Thoracic aorta (tissue), 2 donors: ENCODE results near the gene TXNIP. TPM values are rescaled to one million over a fixed set of nuclear protein-coding genes. Genes with fewer than 3 reads are reported as not detected.
A peak's percentile ranks its signal among the peaks of the same experiment; 100 is the strongest.

Source experiments
- ATAC-seq: fragments of 150-250 bp; one replicate; pipeline ENCODE4 v1.8.0; 2017; ENCODE audit warnings: low read depth; ENCODE audit not compliant: insufficient number of reproducible peaks, low FRiP score
- DNase-seq: peaks from one replicate; pipeline ENCODE4 v3.0.0-alpha.2; 2020; ENCODE audit warnings: low spot score
- H3K27ac ChIP-seq, 2 donors: fragments of 200-600 bp; sonication (generic); 1 replicate in 1 of 2; 2 replicates in 1 of 2; pipeline ENCODE4 v1.5.1; 2016; ENCODE audit warnings: mild to moderate bottlenecking in 2 of 2, moderate library complexity in 2 of 2
- H3K27me3 ChIP-seq: fragments of 200-600 bp; sonication (generic); replicated peaks from 2 replicates; pipeline ENCODE4 v1.6.0; 2016; ENCODE audit warnings: mild to moderate bottlenecking; ENCODE audit not compliant: insufficient read depth
- H3K36me3 ChIP-seq: fragments of 200-600 bp; sonication (generic); one replicate; pipeline ENCODE4 v1.5.1; 2016
- H3K4me1 ChIP-seq, 2 donors: fragments of 200-600 bp; sonication (generic); 1 replicate in 1 of 2; 2 replicates in 1 of 2; pipeline versions ENCODE4 v1.5.1 to v1.6.0; 2016; ENCODE audit warnings: low read depth in 2 of 2, mild to moderate bottlenecking in 1 of 2; ENCODE audit not compliant: control insufficient read depth in 1 of 2
- H3K4me3 ChIP-seq: fragments of 200-600 bp; sonication (generic); 2 replicates; pipeline ENCODE4 v1.5.1; 2016; ENCODE audit warnings: mild to moderate bottlenecking
- H3K9me3 ChIP-seq: fragments of 200-600 bp; sonication (generic); 2 replicates; pipeline ENCODE4 v1.5.1; 2016
- total RNA-seq, 2 donors: library from RNA; depleted of rRNA; stranded (reverse); fragments of >200 nt; gene quantifications; one replicate each; pipeline versions ENCODE4 v1.1.0 to v1.2.3, GENCODE V29; 2016
- TF ChIP-seq, protein P1 (sequence below): fragments of 200-600 bp; sonication (generic); IDR thresholded peaks from one replicate; pipeline ENCODE4 v1.5.1; 2019; ENCODE audit warnings: antibody characterized with exemption

Gene TXNIP
- total RNA-seq, 2 donors from 2014 or later: 423 to 622 TPM

DNA sequence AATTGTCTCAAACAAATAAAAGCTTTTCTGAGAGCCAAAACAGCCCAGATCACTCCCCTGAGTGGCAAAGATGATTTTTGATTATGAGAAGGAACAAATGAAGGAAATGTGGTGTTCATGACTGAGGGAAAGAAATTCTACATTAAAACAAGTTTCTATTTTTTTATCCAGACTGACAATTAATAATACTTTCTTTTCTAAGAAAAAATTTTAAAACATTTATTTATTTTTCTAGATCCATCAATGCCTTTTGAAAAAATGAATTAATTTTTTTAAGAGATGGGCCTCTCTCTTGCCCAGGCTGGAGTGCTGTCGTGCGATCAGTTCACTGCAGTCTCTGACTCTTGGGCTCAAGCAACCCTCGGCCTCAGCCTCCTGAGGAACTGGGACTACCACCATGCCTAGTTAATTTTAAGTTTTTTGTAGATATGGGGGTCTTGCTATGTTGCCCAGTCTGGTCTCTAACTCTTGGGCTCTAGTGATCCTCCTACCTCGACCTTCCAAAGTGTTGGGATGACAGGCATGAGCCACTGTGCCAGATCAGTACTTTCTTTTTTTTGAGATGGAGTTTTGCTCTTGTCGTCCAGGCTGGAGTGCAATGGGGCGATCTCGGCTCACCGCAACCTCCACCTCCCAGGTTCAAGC, 11.2 kb upstream of the TXNIP start:
- Histone ChIP-seq H3K36me3 (no peaks in the 10 kb centered on the region), H3K9me3 (no peaks in the 10 kb centered on the region), H3K27ac (peak overlapping the region in 1 of 2 donors; percentile 86), H3K4me3 (no peak overlapping the region), H3K4me1 (peaks cover 11 to 17% of the 10 kb centered on the region in 2 donors), H3K27me3 (no peaks in the 10 kb centered on the region)
- ATAC-seq (no peak), DNase-seq (no peak)
- TF ChIP-seq, protein P1, sequence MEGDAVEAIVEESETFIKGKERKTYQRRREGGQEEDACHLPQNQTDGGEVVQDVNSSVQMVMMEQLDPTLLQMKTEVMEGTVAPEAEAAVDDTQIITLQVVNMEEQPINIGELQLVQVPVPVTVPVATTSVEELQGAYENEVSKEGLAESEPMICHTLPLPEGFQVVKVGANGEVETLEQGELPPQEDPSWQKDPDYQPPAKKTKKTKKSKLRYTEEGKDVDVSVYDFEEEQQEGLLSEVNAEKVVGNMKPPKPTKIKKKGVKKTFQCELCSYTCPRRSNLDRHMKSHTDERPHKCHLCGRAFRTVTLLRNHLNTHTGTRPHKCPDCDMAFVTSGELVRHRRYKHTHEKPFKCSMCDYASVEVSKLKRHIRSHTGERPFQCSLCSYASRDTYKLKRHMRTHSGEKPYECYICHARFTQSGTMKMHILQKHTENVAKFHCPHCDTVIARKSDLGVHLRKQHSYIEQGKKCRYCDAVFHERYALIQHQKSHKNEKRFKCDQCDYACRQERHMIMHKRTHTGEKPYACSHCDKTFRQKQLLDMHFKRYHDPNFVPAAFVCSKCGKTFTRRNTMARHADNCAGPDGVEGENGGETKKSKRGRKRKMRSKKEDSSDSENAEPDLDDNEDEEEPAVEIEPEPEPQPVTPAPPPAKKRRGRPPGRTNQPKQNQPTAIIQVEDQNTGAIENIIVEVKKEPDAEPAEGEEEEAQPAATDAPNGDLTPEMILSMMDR: no peak

DNA sequence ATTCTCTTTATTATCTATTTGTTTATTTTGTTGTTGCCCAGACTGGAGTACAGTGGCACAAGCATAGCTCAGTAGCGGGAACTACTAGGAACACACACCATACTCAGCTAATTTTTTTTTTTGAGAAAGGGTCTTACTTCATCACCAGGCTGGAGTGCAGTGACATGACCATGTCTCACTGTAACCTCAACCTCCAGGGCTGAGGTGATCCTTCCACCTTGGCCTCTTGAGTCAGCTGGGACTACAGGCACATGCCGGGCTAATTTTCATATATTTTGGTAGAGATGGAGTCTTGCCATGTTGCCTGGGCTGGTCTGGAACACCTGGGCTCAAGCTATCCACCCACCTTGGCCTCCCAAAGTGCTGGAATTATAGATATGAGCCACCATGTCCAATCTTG, 5.3 kb upstream of the TXNIP start:
- TF ChIP-seq, protein P1: no peak
- H3K36me3 ChIP-seq: no peaks in the 10 kb centered on the region
- H3K27me3 ChIP-seq: no peaks in the 10 kb centered on the region
- no peaks in the 10 kb centered on the region for H3K9me3 ChIP-seq
- H3K27ac ChIP-seq: no peak overlapping the region
- H3K4me3 ChIP-seq: no peak overlapping the region
- no peak for ATAC-seq
- DNase-seq: no peak
- H3K4me1 ChIP-seq: peaks cover 40 to 46% of the 10 kb centered on the region in 2 donors

DNA sequence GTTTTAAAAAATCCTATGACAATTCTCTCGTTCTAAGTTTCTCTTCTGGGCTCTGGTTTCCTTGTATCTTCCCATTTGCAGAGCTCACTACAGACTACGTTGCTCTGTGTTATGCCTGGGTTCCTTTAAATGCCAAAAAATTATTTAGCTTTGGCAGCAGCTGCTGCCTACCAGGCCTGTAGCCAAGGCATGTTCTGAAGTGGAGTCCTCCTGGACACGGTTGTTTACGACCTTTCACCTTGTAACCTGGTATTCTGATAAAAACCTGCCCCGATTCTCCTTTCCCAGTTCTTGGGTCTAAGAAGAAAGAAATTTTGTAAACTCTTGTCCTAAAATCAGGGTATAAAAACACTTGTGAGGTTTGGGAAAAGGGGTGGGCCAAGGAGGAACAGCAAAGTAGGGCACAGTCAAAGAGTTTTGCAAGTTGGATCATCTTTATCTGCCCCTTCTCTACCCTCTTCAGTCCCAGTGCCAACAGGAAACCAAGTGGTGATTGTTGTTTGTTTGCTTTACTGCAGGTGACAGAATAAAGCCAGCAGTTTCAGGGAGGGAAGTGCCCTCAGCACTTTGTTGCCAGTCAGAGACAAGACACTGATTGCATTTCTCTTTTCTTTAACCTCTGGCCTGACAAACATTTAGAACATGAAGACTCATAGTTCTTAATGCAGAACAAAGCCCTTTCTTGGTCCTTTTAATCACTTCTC, 3.1 kb upstream of the TXNIP start:
- Histone ChIP-seq H3K9me3 (no peaks in the 10 kb centered on the region), H3K4me3 (peak overlapping the region; percentile 94), H3K27ac (peak overlapping the region; percentile 70 to 84), H3K36me3 (peaks cover 4% of the 10 kb centered on the region), H3K27me3 (no peaks in the 10 kb centered on the region), H3K4me1 (peaks cover 28 to 38% of the 10 kb centered on the region in 2 donors)
- ATAC-seq (no peak), DNase-seq (no peak)
- TF ChIP-seq, protein P1: no peak

DNA sequence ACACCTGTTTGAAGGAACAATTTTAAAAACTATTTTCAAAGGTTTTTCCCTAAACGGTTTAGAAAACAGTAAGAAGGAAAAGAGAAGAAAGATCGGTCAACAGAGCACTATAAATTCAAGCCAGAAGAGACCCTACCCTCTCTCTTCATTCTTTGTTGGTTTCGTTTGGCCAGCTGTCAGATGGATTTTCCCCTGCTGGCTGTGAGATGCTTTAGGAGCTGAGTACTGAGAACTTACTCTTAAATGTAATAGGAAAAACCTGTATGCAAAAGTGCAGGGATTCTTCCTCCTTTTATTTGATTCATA, 1.3 kb upstream of the TXNIP start:
- Histone ChIP-seq H3K4me3 (peak overlapping the region; percentile 94), H3K27ac (peak overlapping the region; percentile 84 to 89), H3K27me3 (no peaks in the 10 kb centered on the region), H3K4me1 (peaks cover 39 to 56% of the 10 kb centered on the region in 2 donors), H3K36me3 (peaks cover 19% of the 10 kb centered on the region), H3K9me3 (no peaks in the 10 kb centered on the region)
- ATAC-seq (no peak), DNase-seq (no peak)
- TF ChIP-seq, protein P1: peak; percentile 10

DNA sequence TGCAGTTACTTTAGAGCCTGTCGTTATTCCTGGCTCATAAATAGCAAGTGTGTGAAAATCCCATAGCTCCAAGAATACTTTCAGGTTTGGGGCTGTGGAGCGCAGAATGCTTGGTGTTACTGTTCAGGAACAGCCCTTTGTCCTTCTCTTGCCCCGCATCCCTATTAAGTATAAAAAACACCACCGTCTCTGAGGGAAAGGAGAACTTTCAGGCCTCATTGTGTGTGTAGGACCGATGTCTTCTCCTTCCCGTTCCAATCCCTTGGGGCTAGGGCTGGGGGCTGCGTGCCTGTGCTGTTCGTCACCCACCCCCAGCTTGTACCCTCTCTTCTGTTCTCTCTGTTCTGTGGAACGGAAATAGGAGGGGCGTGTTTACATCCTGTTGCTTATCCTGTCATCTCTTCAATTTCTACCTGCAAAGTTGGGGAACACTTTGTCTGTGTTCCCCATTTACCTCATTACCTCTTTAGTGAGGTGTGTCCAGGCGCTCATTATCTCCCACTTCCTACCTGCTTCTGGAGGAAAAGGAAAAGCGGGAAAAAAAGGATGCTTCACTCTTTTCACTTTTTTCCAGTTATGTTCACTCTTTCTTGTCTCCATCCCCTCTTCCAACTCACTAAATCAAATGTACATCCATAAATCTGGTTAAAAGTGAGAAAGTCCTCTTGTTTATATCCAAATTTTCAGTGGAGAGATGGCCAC, 788 bp upstream of the TXNIP start:
- peak; percentile 40 for ATAC-seq
- H3K4me3 ChIP-seq: peak overlapping the region; percentile 94
- TF ChIP-seq, protein P1: no peak
- DNase-seq: no peak
- no peaks in the 10 kb centered on the region for H3K9me3 ChIP-seq
- H3K4me1 ChIP-seq: peaks cover 40 to 61% of the 10 kb centered on the region in 2 donors
- H3K27me3 ChIP-seq: no peaks in the 10 kb centered on the region
- H3K36me3 ChIP-seq: peaks cover 19% of the 10 kb centered on the region
- H3K27ac ChIP-seq: peak overlapping the region; percentile 84 to 89
